ENCODE data around the gene JMY.
"Not testable (repeated sequence)": the region's sequence is repeated elsewhere in the genome, so short reads cannot be mapped to it uniquely, and the experiment has no call there.

The JMY gene

GRCh38 chr5:79236970-79237739, 1.2 kb downstream of the JMY start:
- peak overlapping the region; percentile 67 for H3K4me3 ChIP-seq (ENCODE audit: low read depth, low read length)

DNA sequence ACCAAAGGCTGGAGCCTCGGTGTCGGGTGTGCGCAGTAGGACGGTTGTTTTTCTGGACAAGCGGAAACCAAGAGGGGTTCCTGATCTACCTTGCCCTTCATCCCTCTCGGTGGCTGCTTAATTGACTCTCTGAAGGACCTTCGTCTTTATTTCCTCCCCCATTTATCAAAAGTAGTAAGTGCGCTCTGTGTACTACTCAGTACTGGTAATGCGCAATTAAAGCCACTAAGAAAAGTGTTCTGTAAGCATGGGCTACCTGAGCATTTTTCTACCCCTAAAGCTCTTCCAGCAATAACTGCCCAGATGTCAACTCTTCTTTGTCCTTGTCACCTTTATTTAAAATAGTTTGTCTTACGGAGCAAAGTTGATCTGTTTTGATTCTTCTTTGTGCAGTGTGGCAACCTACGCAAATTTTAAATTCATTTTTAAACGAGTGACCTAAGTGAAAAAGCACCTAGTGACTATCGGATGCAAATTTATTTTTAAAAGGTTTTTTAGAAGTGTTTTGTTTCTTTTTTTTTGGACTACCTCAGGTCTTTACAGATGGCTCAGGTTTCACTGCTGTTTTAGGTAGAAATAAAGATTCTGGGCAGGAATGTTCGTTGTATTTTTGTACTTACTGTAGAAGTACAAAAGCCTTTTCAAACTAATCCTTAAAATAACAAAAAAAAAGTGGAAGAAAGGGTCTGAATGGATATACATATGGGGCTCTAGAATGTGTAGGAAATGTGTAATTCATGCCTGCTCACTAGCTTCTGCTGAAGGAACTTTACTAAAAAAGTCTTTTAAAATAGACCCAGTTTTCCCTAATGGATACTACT, 2.0 kb downstream of the JMY start:
- peak overlapping the region; percentile 67 for H3K4me3 ChIP-seq (ENCODE audit: low read depth, low read length)

- H3K4me3 ChIP-seq (ENCODE audit: low read depth, low read length), result no peak overlapping the region
Observed at GRCh38 chr5:79240561-79240960, 4.6 kb downstream of the JMY start.

GRCh38 chr5:79241535-79241979, 5.6 kb downstream of the JMY start:
- no peak overlapping the region for H3K4me3 ChIP-seq (ENCODE audit: low read depth, low read length)

- H3K4me3 ChIP-seq (ENCODE audit: low read depth, low read length), result no peak overlapping the region
Observed at GRCh38 chr5:79242242-79243039, 6.5 kb downstream of the JMY start.

DNA sequence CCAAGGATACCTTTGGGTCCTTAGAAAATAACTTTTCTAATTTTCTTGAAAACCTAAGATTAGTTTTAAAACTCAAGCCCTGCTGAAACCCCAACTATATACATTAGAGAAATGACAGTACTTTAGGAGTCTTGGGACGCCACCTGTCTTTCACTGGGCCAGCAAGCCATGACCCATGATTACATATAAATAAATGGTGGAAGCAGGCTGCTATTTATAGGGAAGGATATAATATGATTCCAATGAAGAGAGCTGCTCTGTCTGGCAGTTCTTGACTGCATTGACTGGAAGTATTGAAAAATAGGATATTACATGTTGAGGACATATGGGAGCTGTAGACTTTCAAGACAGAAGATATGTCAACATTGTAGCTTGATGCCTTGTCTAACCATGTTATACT, 7.3 kb downstream of the JMY start:
- H3K4me3 ChIP-seq (ENCODE audit: low read depth, low read length), result no peak overlapping the region

DNA sequence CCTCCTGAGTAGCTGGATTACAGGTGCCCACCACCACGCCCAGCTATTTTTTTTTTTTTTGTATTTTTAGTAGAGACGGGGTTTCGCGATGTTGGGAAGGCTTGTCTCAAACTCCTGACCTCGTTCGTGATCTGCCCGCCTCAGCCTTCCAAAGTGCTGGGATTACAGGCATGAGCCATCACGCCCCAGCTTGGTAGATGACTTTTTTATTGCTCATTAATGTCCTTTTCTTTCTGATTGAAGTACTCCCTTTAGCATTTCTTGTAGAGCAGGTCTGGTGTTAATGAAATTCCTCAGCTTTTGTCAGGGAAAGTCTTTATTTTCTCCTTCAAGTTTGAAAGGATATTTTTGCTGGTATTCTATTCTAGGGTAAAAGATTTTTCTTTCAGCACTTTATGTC, 18.1 kb downstream of the JMY start:
- H3K4me3 ChIP-seq (ENCODE audit: low read depth, low read length), result not testable (repeated sequence)

DNA sequence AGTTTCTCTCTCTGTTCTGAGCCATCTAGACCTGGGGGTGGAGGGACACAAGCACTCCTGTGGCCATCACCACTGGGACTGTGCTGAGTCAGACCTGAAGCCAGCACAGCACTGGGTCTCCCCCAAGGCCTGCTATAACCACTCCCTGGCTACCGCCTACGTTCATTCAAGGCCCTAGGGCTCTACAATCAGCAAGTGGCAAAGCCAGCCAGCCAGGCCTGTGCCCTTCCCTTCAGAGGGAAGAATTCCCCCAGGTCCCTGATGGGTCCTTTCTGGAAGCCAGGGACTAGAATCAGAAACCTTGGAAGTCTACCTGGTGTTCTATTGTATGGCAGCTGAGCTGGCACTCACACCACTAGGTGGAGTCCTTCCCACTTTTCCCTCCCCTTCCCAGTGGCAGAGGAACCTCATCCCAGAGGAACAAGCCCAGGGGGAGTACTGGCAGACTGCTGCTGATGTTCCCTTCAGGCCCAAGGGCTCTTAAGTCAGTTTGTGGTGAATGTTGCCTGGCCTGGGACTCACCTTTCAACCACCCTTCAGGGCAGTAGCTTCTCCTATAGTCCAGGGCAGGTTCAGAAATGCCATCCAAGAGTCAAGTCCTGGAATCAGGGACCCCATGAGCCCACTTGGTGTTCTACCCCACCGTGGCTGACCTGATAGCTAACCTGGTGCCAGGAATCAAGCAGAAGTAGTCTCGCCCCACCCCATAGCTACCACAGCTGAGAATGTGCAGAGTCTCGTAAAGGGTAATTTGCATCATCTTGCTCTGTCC, 20.0 kb downstream of the JMY start:
- H3K4me3 ChIP-seq (ENCODE audit: low read depth, low read length), result no peak overlapping the region

- H3K4me3 ChIP-seq (ENCODE audit: low read depth, low read length), result no peak overlapping the region
Observed at GRCh38 chr5:79256563-79256962, 20.6 kb downstream of the JMY start.

GRCh38 chr5:79257314-79257713, 21.4 kb downstream of the JMY start:
- H3K4me3 ChIP-seq (ENCODE audit: low read depth, low read length), result no peak overlapping the region

DNA sequence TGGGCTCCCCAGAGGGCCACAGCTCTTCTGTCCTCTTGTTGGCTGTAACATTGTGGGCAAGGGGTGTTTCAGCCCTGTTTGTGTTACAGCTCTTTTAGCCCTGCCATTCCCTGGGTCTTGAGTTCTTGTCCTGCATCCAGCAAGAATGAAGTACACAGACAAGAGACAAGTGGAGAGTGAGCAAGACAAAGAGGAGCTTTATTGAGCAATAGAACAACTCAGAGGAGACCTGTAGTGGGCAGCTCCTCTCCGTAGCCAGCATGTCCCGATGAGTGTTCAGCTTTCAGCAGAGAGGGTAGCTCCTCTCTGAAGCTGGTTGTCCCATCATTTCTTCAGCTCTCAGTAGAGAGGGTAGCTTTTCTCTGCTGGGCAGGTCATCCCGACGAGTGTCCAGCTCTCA, 22.9 kb downstream of the JMY start:
- no peak overlapping the region for H3K4me3 ChIP-seq (ENCODE audit: low read depth, low read length)

- H3K4me3 ChIP-seq (ENCODE audit: low read depth, low read length), result no peak overlapping the region
Observed at GRCh38 chr5:79259383-79259782, 23.5 kb downstream of the JMY start.

DNA sequence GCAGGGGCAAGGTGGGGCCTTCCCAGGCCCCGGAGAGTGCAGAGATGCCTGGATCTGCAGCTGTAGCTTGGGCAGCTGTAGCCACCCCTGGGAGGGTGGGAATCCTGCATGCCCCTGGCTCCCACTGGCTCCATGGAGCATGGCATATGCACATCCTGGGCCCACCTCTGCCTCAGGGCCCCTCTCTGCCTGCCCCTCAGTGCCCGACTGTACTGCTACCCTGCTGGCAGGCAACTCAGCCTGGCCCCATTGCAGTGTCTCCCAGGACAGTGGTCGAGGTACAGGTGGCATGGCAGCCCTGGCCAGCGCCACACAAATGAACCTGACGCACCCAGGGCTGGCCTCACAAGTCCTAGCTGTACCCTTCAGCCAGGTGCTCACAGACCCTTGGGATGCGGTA, 23.9 kb downstream of the JMY start:
- no peak overlapping the region for H3K4me3 ChIP-seq (ENCODE audit: low read depth, low read length)

GRCh38 chr5:79261897-79262296, 26.0 kb downstream of the JMY start:
- H3K4me3 ChIP-seq (ENCODE audit: low read depth, low read length), result no peak overlapping the region

GRCh38 chr5:79263290-79263689, 27.4 kb downstream of the JMY start:
- no peak overlapping the region for H3K4me3 ChIP-seq (ENCODE audit: low read depth, low read length)

GRCh38 chr5:79267180-79267579, 31.2 kb downstream of the JMY start:
- no peak overlapping the region for H3K4me3 ChIP-seq (ENCODE audit: low read depth, low read length)

DNA sequence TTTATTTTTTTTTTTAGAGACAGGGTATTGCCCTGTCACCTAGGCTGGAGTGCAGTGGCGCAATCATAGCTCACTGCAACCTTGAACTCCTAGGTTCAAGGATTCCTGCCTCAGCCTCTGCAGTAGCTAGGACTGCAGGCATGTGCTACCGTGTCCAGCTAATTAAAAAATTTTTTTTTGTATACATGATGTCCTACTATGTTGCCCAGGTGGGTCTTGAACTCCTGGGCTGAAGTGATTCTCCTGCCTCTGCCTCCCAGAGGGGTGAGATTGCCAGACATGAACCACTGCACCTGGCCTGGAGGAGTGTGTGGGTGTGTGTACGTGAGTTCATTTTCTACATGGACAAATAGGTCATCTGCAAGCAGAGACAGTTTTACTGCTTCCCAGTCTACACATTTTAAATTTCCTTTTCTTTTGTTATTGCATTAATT, 33.8 kb downstream of the JMY start:
- no peak overlapping the region for H3K4me3 ChIP-seq (ENCODE audit: low read depth, low read length)

DNA sequence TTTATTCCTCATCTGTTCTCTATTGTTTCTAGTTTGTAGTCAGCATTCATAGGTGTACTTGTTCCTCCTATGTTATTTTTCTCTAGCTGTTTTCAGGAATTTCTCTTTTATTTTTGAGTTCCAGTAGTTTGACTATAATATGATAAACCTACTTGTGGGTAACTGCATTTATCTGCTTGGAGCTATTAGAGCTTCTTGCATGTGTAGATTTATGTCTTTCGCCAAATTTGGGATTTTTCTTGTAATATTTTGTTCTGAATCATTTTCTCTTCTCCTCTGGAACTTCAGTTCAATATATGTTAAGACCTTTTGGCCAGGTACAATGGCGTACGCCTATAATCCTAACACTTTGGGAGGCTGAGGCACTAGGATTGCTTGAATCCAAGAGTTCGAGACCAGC, 37.4 kb downstream of the JMY start:
- no peak overlapping the region for H3K4me3 ChIP-seq (ENCODE audit: low read depth, low read length)

DNA sequence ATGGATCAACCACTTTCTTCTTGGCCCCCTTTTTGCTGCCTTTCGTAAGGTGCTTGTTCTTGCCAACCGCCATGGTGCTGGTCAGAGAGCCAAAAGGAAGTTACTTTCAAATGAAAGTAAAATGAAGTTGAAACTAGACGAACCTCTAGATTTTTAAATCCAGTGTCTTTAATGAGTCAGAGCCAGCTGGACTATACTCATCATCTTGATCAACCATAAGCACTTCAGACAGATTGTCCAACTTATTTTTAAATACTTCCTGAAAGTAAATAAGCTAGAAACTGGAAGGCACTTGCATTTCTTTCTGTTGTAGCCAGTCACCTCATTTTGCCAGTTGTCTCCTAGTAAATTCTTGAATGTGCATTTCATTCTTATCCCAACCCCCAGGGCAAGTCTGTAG, 48.9 kb downstream of the JMY start:
- H3K4me3 ChIP-seq (ENCODE audit: low read depth, low read length), result no peak overlapping the region

DNA sequence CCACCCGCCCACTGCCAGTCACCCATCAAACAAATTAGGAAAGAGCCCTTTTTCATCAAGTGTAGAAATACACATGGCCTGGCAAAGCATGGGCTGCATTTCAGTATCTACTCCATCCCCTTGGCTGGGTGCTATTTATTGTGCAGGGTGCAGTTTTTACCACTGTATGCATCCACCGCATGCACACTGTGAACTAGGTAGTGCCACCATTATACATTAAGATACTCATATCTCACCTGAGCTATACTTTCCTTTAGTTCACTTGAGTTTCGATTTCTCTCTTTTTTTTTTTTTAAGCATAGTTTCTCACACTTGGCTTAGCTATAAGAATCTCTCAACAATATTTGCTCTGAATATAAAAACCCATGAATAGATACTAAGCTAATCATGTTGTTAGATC, 49.4 kb downstream of the JMY start:
- H3K4me3 ChIP-seq (ENCODE audit: low read depth, low read length), result no peak overlapping the region

DNA sequence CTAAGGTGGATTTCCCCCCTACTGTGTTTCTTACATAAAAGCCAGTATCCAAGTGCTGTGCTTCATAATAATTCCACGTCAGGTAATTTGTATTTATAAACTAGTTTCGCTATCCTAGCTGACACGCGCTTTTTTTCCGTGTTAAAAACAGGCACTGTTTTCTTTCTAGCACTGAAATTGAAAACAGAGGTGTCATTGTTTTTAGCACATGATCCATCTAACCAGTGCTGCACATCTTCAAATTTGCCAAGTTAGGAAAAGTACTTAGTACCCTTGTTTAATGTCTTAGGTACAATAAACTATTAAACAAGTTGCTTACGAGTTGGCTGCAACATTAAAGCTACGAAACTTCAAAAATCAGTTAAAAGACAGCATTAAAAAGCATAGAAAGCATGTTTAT, 49.9 kb downstream of the JMY start:
- no peak overlapping the region for H3K4me3 ChIP-seq (ENCODE audit: low read depth, low read length)

Data from iPS-11a (cell line).